ENCODE measurements around the gene DNALI1.

DNA sequence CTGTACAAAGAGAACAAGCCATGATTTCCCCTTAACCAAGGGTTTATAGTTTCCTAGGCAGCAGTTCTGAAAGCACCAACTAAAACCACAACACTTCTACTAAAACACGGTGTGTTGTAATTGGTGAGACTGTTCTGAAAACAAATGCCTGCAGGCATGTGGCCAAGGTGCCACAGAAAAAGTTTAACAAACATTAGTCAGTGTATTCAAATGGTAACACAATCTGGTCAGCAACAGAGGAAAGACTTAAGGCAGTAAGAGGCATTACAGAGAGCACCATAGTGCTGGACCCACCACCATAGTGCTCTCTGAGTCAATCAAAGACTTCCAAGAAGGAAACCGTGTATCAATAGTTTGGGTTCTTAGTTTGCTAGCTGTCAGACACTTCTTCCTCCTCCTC lies 19.4 kb upstream of the DNALI1 start:
- TF ChIP-seq BHLHE40 (IDR thresholded peaks at IDR 0.05; ENCODE audit: low read depth, low read length) (no peak), FOS (IDR thresholded peaks at IDR 0.05; ENCODE audit: low read depth, low read length) (no peak), POLR2A (IDR thresholded peaks at IDR 0.05; ENCODE audit: low read depth, low read length) (no peak), CEBPB (IDR thresholded peaks at IDR 0.05; ENCODE audit: low read depth, low read length) (no peak), MAFK (IDR thresholded peaks at IDR 0.05; ENCODE audit: low read depth, low read length) (no peak), MXI1 (IDR thresholded peaks at IDR 0.05; ENCODE audit: borderline replicate concordance, low read depth, low read length) (no peak)
- TF ChIP-seq, protein P1, sequence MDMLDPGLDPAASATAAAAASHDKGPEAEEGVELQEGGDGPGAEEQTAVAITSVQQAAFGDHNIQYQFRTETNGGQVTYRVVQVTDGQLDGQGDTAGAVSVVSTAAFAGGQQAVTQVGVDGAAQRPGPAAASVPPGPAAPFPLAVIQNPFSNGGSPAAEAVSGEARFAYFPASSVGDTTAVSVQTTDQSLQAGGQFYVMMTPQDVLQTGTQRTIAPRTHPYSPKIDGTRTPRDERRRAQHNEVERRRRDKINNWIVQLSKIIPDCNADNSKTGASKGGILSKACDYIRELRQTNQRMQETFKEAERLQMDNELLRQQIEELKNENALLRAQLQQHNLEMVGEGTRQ (IDR thresholded peaks at IDR 0.05; ENCODE audit: low read depth, low read length), result no peak; the same call in 1 of the 2 replicates
- TF ChIP-seq, protein P2, sequence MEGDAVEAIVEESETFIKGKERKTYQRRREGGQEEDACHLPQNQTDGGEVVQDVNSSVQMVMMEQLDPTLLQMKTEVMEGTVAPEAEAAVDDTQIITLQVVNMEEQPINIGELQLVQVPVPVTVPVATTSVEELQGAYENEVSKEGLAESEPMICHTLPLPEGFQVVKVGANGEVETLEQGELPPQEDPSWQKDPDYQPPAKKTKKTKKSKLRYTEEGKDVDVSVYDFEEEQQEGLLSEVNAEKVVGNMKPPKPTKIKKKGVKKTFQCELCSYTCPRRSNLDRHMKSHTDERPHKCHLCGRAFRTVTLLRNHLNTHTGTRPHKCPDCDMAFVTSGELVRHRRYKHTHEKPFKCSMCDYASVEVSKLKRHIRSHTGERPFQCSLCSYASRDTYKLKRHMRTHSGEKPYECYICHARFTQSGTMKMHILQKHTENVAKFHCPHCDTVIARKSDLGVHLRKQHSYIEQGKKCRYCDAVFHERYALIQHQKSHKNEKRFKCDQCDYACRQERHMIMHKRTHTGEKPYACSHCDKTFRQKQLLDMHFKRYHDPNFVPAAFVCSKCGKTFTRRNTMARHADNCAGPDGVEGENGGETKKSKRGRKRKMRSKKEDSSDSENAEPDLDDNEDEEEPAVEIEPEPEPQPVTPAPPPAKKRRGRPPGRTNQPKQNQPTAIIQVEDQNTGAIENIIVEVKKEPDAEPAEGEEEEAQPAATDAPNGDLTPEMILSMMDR (conservative IDR thresholded peaks at IDR 0.05; ENCODE audit: low read depth, low read length), result no peak
- TF ChIP-seq, protein P3, sequence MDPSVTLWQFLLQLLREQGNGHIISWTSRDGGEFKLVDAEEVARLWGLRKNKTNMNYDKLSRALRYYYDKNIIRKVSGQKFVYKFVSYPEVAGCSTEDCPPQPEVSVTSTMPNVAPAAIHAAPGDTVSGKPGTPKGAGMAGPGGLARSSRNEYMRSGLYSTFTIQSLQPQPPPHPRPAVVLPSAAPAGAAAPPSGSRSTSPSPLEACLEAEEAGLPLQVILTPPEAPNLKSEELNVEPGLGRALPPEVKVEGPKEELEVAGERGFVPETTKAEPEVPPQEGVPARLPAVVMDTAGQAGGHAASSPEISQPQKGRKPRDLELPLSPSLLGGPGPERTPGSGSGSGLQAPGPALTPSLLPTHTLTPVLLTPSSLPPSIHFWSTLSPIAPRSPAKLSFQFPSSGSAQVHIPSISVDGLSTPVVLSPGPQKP (IDR thresholded peaks at IDR 0.05; ENCODE audit: borderline replicate concordance, low read depth, low read length), result no peak

Data from IMR-90 (cell line).